HepG2 (cell line): ENCODE data around the gene EED. TPM values are rescaled to one million over a fixed set of nuclear protein-coding genes. Genes with fewer than 3 reads are reported as not detected.

Experiments used
- ATF7 ChIP-seq, 2 experiments: fragments of 450-650 bp in 1 of 2; sonication (generic) in 1 of 2; formaldehyde crosslinking in 1 of 2; IDR thresholded peaks; 2 replicates each; pipeline versions ENCODE4 v1.4.0 to v1.6.1; 2016 to 2020; ENCODE audit warnings: antibody characterized with exemption in 1 of 2, mild to moderate bottlenecking in 1 of 2, missing genetic modification reagents in 1 of 2
- CERS6 ChIP-seq: sonication (generic); formaldehyde crosslinking; IDR thresholded peaks from 2 replicates; pipeline ENCODE4 v1.5.0; 2020; ENCODE audit warnings: missing genetic modification reagents
- CHD4 ChIP-seq: fragments of 200-600 bp; sonication (generic); IDR thresholded peaks from 2 replicates; pipeline ENCODE4 v1.7.0; 2017; ENCODE audit warnings: mild to moderate bottlenecking, low read length, borderline replicate concordance
- DMAP1 ChIP-seq: IDR thresholded peaks from 2 replicates; pipeline ENCODE4 v1.6.1; 2016
- E2F1 ChIP-seq: sonication (generic); formaldehyde crosslinking; IDR thresholded peaks from 2 replicates; pipeline ENCODE4 v1.5.0; 2020; ENCODE audit warnings: missing genetic modification reagents
- E2F2 ChIP-seq: sonication (generic); formaldehyde crosslinking; IDR thresholded peaks from 2 replicates; pipeline ENCODE4 v1.4.0; 2020; ENCODE audit warnings: missing genetic modification reagents, borderline replicate concordance
- EHMT2 ChIP-seq: fragments of 200-600 bp; sonication (generic); IDR thresholded peaks from 2 replicates; pipeline ENCODE4 v1.7.0; 2017; ENCODE audit warnings: antibody characterized with exemption, low read depth, low read length, borderline replicate concordance
- IKZF5 ChIP-seq: IDR thresholded peaks from 2 replicates; pipeline ENCODE4 v1.6.1; 2018; ENCODE audit warnings: missing genetic modification reagents, mild to moderate bottlenecking, missing compliant biosample characterization
- KLF16 ChIP-seq, 2 experiments: sonication (generic) in 1 of 2; formaldehyde crosslinking in 1 of 2; IDR thresholded peaks; 2 replicates each; pipeline versions ENCODE4 v1.6.1 to v1.8.0; 2016 to 2023; ENCODE audit warnings: missing genetic modification reagents in 2 of 2, missing compliant biosample characterization in 1 of 2
- MAX ChIP-seq: IDR thresholded peaks from 2 replicates; pipeline ENCODE4 v1.6.1; 2012; ENCODE audit warnings: inconsistent platforms
- MEIS2 ChIP-seq: sonication (generic); formaldehyde crosslinking; IDR thresholded peaks from 2 replicates; pipeline ENCODE4 v1.9.0; 2021; ENCODE audit warnings: mild to moderate bottlenecking, missing genetic modification reagents
- NFE2L2 ChIP-seq: fragments of 150-350 bp; IDR thresholded peaks from 2 replicates; pipeline ENCODE4 v1.6.1; 2014; ENCODE audit warnings: low read length
- PHF21A ChIP-seq: sonication (generic); formaldehyde crosslinking; IDR thresholded peaks from 2 replicates; pipeline ENCODE4 v1.5.0; 2020; ENCODE audit warnings: mild to moderate bottlenecking, missing genetic modification reagents
- TCF12 ChIP-seq, 2 experiments: fragments of 450-650 bp in 1 of 2; sonication (generic) in 1 of 2; formaldehyde crosslinking in 1 of 2; IDR thresholded peaks; 2 replicates each; pipeline versions ENCODE4 v1.6.1 to v1.8.0; 2017 to 2022; ENCODE audit warnings: antibody characterized with exemption in 1 of 2, mild to moderate bottlenecking in 1 of 2, missing genetic modification reagents in 1 of 2, moderate library complexity in 1 of 2
- ZNF205 ChIP-seq: IDR thresholded peaks from 2 replicates; pipeline ENCODE4 v1.6.1; 2018; ENCODE audit warnings: missing biosample characterization, missing genetic modification reagents
- ZNF280B ChIP-seq: sonication (generic); formaldehyde crosslinking; IDR thresholded peaks from 2 replicates; pipeline ENCODE4 v1.5.0; 2020; ENCODE audit warnings: missing genetic modification reagents, mild to moderate bottlenecking, borderline replicate concordance
- ZNF577 ChIP-seq: sonication (generic); formaldehyde crosslinking; IDR thresholded peaks from 2 replicates; pipeline ENCODE4 v1.4.0; 2020; ENCODE audit warnings: mild to moderate bottlenecking, low read depth, missing genetic modification reagents, borderline replicate concordance
- ZNF672 ChIP-seq: sonication (generic); formaldehyde crosslinking; IDR thresholded peaks from 2 replicates; pipeline ENCODE4 v1.8.1; 2022; ENCODE audit warnings: missing genetic modification reagents
- ZNF713 ChIP-seq: sonication (generic); formaldehyde crosslinking; IDR thresholded peaks from 2 replicates; pipeline ENCODE4 v1.4.0; 2020; ENCODE audit warnings: mild to moderate bottlenecking, missing genetic modification reagents
- ZNF775 ChIP-seq: sonication (generic); formaldehyde crosslinking; IDR thresholded peaks from 2 replicates; pipeline ENCODE4 v1.4.0; 2020; ENCODE audit warnings: missing genetic modification reagents, mild to moderate bottlenecking, moderate library complexity, borderline replicate concordance
- ZNF850 ChIP-seq: sonication (generic); formaldehyde crosslinking; conservative IDR thresholded peaks from 2 replicates; pipeline ENCODE4 v1.9.0; 2021; ENCODE audit warnings: mild to moderate bottlenecking, missing genetic modification reagents
- ZSCAN20 ChIP-seq: sonication (generic); formaldehyde crosslinking; IDR thresholded peaks from 2 replicates; pipeline ENCODE4 v1.4.0; 2020; ENCODE audit warnings: missing genetic modification reagents, mild to moderate bottlenecking, borderline replicate concordance
- polyA plus RNA-seq, 8 experiments: library from polyadenylated mRNA; depleted of rRNA in 3 of 8; stranded (reverse) in 7 of 8; unstranded in 1 of 8; fragments of >200 nt; fragmentation: Illumina TruSeq in 4 of 8; extraction: Trizol in 4 of 8; gene quantifications; 2 replicates each; pipeline versions ENCODE4 v1.2.1 to v1.2.3, GENCODE V29; 2011 to 2016; ENCODE audit warnings: low read depth in 4 of 8, missing spikeins in 1 of 8, mixed read lengths in 1 of 8; ENCODE audit not compliant: insufficient read depth in 1 of 8
- total RNA-seq, 5 experiments: library from RNA; depleted of rRNA; stranded (reverse); fragments of >200 nt; fragmentation: Illumina TruSeq; extraction: Trizol; gene quantifications; 2 replicates each; pipeline ENCODE4 v1.2.3, GENCODE V29; 2016; ENCODE audit warnings: low read depth in 1 of 5

EED gene
- total and polyA plus RNA-seq, 2 of the 13 experiments (the other 11 are each of a cell fraction or from before 2014, with no cell fraction given) = 11.0 to 28.4 TPM

- TF ChIP-seq ZSCAN20 (CRISPR knock-in tag) (peak; percentile 80; the same call in 1 of the 2 replicates), PHF21A (CRISPR knock-in tag) (peak; percentile 50; the same call in 1 of the 2 replicates), ZNF775 (CRISPR knock-in tag) (no peak), ZNF280B (CRISPR knock-in tag) (no peak), KLF16 (CRISPR knock-in tag; IDR thresholded peaks at IDR 0.05) (peak in 1 of 2 experiments; percentile 93; a peak in 2 of 4 replicates), ZNF577 (no peak), DMAP1 (no peak), E2F1 (CRISPR knock-in tag) (no peak), MEIS2 (CRISPR knock-in tag) (no peak), TCF12 (IDR thresholded peaks at IDR 0.05) (no peak), TCF12 (CRISPR knock-in tag; IDR thresholded peaks at IDR 0.05) (no peak), MAX (no peak), ATF7 (IDR thresholded peaks at IDR 0.05) (no peak), ATF7 (CRISPR knock-in tag; IDR thresholded peaks at IDR 0.05) (no peak), IKZF5 (peak; percentile 67; the same call in 1 of the 2 replicates), ZNF672 (CRISPR knock-in tag) (no peak), ZNF713 (CRISPR knock-in tag) (no peak), ZNF850 (CRISPR knock-in tag) (no peak), EHMT2 (no peak), ZNF205 (CRISPR knock-in tag) (peak; percentile 98), CHD4 (peak; percentile 60; the same call in 1 of the 2 replicates), NFE2L2 (peak; percentile 9; the same call in 1 of the 2 replicates), E2F2 (CRISPR knock-in tag) (no peak), CERS6 (no peak)
Observed at GRCh38 chr11:86209806-86210657, 34.5 kb upstream of the EED start (continued).
